SU-DHL-6 (cell line): ENCODE data around the gene ADNP2.

Source experiments
- H2AFZ ChIP-seq: fragments of 200-600 bp; sonication (generic); 2 replicates; pipeline ENCODE4 v1.6.1; 2014; ENCODE audit warnings: low read depth, mild to moderate bottlenecking, moderate library complexity, mixed read lengths, antibody characterized with exemption, low read length; ENCODE audit not compliant: severe bottlenecking
- H3F3A ChIP-seq: fragments of 200-600 bp; shearing (Covaris generic); 2 replicates; pipeline ENCODE4 v1.6.0; 2016; ENCODE audit warnings: antibody characterized with exemption, mild to moderate bottlenecking; ENCODE audit not compliant: insufficient read depth
- H3K27ac ChIP-seq: fragments of 200-600 bp; sonication (generic); 2 replicates; pipeline ENCODE4 v1.5.1; 2016; ENCODE audit warnings: low read depth, mild to moderate bottlenecking, low read length, moderate library complexity, mixed read lengths
- H3K27me3 ChIP-seq: fragments of 200-600 bp; sonication (generic), shearing (Covaris generic); 2 replicates; pipeline ENCODE4 v1.6.0; 2014; ENCODE audit warnings: mild to moderate bottlenecking, low read length
- H3K36me3 ChIP-seq: fragments of 200-600 bp; sonication (generic); 2 replicates; pipeline ENCODE4 v1.6.1; 2014; ENCODE audit warnings: mild to moderate bottlenecking, low read length, mixed read lengths
- H3K4me2 ChIP-seq: fragments of 300-600, 200-600 bp; shearing (Covaris generic), sonication (generic); 2 replicates; pipeline ENCODE4 v1.6.0; 2014; ENCODE audit warnings: low read length, low read depth, mild to moderate bottlenecking; ENCODE audit not compliant: poor library complexity, severe bottlenecking
- H3K4me3 ChIP-seq: fragments of 200-600 bp; sonication (generic); 2 replicates; pipeline ENCODE4 v1.5.1; 2014; ENCODE audit warnings: antibody characterized with exemption, low read length, mild to moderate bottlenecking, mixed read lengths; ENCODE audit not compliant: insufficient read depth, poor library complexity, severe bottlenecking
- H3K79me2 ChIP-seq: fragments of 200-600 bp; sonication (generic); 2 replicates; pipeline ENCODE4 v1.6.1; 2014; ENCODE audit warnings: mild to moderate bottlenecking, low read length, moderate library complexity; ENCODE audit not compliant: insufficient read depth
- H3K9ac ChIP-seq: fragments of 200-600 bp; sonication (generic); 2 replicates; pipeline ENCODE4 v1.7.0; 2014; ENCODE audit warnings: mild to moderate bottlenecking, low read length
- H3K9me2 ChIP-seq: fragments of 200-600 bp; sonication (generic); replicated peaks from 2 replicates; pipeline ENCODE4 v1.6.1; 2014; ENCODE audit warnings: low read length; ENCODE audit not compliant: insufficient read depth
- H3K9me3 ChIP-seq: fragments of 200-600 bp; sonication (generic); 2 replicates; pipeline ENCODE4 v1.6.1; 2014; ENCODE audit warnings: low read length, mixed read lengths; ENCODE audit not compliant: insufficient read depth
- H4K20me1 ChIP-seq: fragments of 200-600 bp; sonication (generic); 2 replicates; pipeline ENCODE4 v1.6.1; 2014; ENCODE audit warnings: low read depth, mild to moderate bottlenecking, antibody characterized with exemption, low read length, moderate library complexity, mixed read lengths
- CTCF ChIP-seq: fragments of 200-600 bp; sonication (generic); IDR thresholded peaks from one replicate; pipeline ENCODE4 v1.5.1; 2017; ENCODE audit warnings: antibody characterized with exemption, mild to moderate bottlenecking, low read length, moderate library complexity; ENCODE audit not compliant: insufficient read depth, poor library complexity, severe bottlenecking
- EZH2phosphoT487 ChIP-seq: fragments of 200-600 bp; sonication (generic), shearing (Covaris generic); conservative IDR thresholded peaks from 2 replicates; pipeline ENCODE4 v1.6.1; 2018; ENCODE audit warnings: mild to moderate bottlenecking, antibody characterized with exemption, low read length, moderate library complexity, mixed read lengths

Gene ADNP2

GRCh38 chr18:80166725-80167124 is 57.7 kb downstream of the ADNP2 start:
- TF ChIP-seq EZH2phosphoT487 (no peak), CTCF (no peak)
- Histone ChIP-seq H3K9me2 (no peaks in the 10 kb centered on the region), H3K4me2 (no peak overlapping the region), H3K9ac (no peak overlapping the region), H3F3A (no peaks in the 10 kb centered on the region), H3K36me3 (no peaks in the 10 kb centered on the region), H3K9me3 (peaks cover 8% of the 10 kb centered on the region; the same call in 1 of the 2 replicates), H3K27me3 (no peaks in the 10 kb centered on the region), H4K20me1 (no peaks in the 10 kb centered on the region), H3K4me3 (no peak overlapping the region), H3K79me2 (no peaks in the 10 kb centered on the region), H2AFZ (no peak overlapping the region), H3K27ac (no peak overlapping the region)

GRCh38 chr18:80167331-80167730 is 58.3 kb downstream of the ADNP2 start:
- Histone ChIP-seq H4K20me1 (no peaks in the 10 kb centered on the region), H3K79me2 (no peaks in the 10 kb centered on the region), H3K9me2 (no peaks in the 10 kb centered on the region), H3K27me3 (no peaks in the 10 kb centered on the region), H3K9me3 (peaks cover 8% of the 10 kb centered on the region; the same call in 1 of the 2 replicates), H3K36me3 (no peaks in the 10 kb centered on the region), H3K27ac (no peak overlapping the region), H3K9ac (no peak overlapping the region), H3K4me3 (no peak overlapping the region), H2AFZ (no peak overlapping the region), H3F3A (no peaks in the 10 kb centered on the region), H3K4me2 (no peak overlapping the region)
- TF ChIP-seq CTCF (no peak), EZH2phosphoT487 (no peak)

GRCh38 chr18:80167931-80168330 is 58.9 kb downstream of the ADNP2 start:
- no peak for TF ChIP-seq CTCF
- no peak for TF ChIP-seq EZH2phosphoT487
- H3K9me3 ChIP-seq: peaks cover 8% of the 10 kb centered on the region; the same call in 1 of the 2 replicates
- no peak overlapping the region for H2AFZ ChIP-seq
- no peak overlapping the region for H3K9ac ChIP-seq
- no peaks in the 10 kb centered on the region for H3K36me3 ChIP-seq
- H3K4me3 ChIP-seq: no peak overlapping the region
- H3F3A ChIP-seq: no peaks in the 10 kb centered on the region
- no peak overlapping the region for H3K4me2 ChIP-seq
- H3K27me3 ChIP-seq: no peaks in the 10 kb centered on the region
- no peak overlapping the region for H3K27ac ChIP-seq
- no peaks in the 10 kb centered on the region for H3K79me2 ChIP-seq
- no peaks in the 10 kb centered on the region for H3K9me2 ChIP-seq
- no peaks in the 10 kb centered on the region for H4K20me1 ChIP-seq
